HL-60/S4 treated with retinoic acid at 250 ng/mL for 4 days and 3 days (cell line): ENCODE data around the gene KRTAP5-1.

Experiments
- in situ Hi-C: fragments of 300-500 bp; cut with MboI; formaldehyde crosslinking; loops from 2 replicates; pipeline ENCODE4 v1.7.0; 2022; ENCODE audit warnings: low sequenced_read_pairs

The KRTAP5-1 gene

DNA sequence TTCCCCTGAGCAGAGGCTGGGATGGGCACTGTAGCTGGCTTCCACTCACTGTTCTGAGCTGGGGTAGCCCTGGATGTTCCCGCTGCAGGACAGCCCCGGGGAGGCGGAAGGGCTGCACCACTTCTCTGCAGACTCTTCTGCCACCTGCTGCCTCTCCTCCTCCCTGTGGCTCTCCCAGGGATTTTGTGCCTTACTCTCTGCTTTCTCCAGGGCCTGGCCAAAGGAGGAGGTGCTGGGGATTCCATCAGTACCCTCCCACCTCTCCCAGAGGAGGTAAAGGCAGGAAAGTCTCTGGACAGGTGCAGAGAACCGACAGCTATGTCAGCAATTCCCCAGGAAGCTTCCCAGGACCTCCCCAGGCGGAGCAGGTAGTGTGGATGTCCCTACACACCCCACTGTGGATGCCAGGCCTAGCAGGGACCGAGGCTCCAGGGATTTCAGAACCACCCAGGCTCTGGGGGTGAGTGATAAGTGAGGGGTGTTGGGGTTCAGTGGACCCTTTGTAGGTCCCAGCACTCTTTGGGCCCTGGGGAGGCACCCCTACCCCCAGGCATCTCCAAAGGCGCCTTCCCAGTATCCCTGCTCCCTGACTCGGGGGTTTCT, 24.3 kb downstream of the KRTAP5-1 start:
- in situ Hi-C loops, result no loop called here

DNA sequence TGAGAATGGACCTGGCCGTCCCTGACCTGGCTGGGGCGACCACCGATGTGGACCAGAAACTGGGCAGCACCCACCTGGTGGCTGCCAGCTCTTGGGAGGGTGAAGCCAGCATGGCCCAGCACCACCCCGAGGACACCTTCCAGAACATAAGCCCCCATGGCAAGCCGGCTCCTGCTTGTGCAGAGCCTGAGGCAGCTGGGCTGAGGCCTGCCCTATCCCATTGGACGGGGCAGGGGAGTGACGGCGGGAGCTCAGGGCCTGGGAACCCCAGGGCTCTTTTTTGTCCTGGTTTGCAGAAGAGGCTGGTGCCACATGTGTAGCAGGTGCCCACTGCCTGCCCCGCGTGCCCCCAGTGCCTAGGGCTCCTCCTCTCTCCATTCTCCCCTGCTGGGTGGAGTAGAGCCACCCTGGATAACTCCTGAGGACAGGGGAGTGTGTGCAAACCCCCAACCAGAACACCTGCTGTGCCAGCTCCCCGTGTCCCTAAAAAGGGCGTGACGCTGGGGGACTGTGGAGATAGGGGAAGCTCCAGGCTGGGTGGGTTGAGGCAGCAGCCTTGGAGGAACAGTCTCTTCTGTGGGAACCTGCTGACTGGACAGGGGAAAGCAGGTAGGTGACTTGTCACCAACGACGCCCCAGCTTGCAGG, 25.0 kb downstream of the KRTAP5-1 start:
- in situ Hi-C loops, result no loop called here

DNA sequence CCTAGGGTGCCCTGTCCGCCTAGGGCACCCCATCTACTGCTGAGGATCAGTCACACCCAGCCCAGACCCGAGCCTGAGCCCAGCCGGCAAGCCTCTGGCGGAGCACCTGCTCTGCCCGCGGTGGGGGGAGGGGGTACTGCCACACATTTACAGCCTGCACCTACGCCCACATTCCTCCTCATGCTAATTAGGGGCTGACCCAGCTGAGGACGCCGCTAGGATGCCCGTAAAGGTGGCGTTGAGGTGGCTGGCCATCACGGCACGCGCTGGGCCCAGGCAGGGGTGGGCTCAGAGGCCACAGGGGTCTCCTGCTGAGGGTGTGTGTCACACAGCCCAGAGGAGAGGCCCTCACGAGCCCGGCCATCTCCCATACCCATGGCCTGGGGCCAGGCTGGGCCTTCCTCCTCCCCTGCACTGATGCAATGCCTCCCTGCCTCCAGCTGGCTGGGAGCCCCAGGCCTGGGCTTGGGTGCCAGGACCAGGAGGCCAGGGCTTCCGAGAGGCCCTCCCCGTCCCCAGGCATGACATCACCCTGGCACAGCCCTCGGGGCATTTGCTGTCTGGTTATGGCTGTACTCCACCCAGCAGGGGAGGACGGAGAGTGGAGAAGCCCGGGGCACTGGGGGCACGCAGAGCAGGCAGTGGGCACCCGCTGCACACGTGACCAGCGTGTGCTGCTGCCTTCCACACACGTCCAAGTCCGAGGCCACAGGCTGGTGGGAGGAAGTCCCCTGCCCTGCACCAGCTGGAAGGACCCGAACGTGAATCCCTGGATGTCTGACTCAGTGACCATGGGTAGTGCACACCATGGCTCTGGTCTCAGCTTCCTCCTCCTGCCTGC, 25.8 kb downstream of the KRTAP5-1 start:
- in situ Hi-C loops, result no loop called here

DNA sequence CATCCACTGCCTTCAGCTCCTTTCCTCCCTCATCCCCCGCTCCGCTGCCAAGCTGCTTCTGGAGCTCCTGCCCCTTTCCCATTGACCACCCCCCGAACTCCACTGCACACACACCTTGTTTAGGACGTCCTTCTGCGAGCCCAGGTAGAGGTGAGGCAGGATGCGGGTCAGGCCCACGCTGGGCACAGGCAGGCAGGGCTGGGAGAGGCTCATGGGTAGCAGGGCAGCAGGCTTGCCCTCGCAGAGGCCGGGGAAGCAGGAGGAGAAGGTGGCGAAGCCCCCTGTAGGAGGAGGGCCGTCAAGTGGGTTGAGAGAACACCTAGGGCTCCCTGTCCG, 26.3 kb downstream of the KRTAP5-1 start:
- in situ Hi-C loops, result no loop called here

DNA sequence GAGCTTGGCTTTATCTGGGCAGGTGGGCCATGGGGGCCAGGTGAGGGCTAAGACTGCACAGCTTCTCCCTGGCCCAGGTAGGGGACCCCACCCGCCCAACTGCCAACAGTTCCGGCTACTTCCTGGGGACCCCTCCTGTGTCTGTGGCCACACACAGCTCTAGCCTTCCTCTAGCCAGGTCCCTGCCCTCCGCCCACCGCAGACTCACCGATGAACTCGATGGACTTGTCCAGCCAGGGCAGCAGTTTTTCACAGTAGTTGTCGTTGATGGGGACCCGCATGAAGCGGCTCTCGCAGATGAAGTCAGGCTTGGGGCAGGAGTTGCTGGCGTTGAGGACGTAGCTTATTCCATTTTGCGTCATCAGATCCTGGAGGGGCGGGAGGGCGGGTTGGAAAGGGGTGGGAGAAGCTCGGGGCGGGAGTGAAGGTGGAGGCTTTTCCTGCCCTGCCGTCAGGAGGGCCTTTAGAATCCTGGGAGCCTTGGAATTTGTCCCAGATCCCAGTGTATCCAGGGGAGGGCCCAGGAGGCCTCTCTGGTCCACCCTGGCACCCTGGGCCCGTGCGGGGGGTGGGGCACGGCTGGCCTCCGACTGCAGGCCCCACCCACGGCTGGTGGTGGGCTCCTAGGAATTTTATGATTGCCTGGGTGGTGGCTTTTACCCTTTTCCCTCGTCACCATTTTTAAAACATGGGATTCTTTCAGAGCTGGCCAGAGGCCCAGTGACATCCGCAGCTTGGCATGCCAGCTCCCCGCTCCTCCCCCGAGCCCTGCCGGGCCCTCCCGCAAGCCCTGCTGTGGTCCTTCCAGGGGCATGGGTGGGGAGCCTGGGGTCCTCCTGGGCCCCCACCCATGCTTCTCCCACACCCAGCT, 26.9 kb downstream of the KRTAP5-1 start:
- in situ Hi-C loops, result no loop called here

DNA sequence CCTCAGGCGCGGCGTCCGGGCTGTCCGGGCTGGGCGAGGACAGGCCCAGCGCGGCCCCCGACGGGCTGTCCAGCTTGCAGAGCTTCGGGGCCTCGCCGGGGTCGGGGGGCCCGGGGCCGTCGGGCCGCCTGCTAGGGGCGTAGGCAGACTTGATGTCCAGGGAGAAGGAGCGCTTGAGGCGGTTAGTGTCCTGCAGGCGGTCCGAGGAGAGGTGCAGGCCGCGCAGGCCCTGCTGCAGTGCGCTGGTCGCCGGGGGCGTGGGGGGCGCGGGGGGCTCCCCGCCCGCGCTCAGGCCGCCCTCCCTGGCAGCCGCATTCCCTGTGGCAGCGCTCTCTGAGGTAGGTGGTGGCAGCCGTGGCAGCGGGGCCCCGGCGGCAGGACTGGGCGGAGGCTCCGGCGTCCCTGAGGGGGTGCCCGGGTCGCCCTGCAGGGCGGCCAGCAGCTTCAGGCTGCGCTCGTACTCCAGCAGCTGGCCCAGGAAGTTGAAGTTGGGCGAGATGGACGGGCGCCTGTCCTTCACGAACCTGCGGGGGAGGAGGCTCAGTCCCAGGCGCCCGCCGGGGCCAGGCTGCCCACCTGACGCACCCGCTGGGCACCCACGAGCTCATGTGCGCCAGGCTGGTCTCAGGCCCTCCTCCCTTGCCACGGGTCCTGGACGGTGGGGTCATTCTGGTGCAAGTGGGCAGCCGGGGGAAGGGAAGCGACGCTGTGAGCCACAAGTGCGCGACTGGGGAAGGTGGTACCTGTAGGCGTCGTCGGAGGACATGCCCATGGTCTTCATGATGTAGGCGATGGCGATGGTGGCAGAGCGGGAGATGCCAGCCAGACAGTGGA, 27.8 kb downstream of the KRTAP5-1 start:
- in situ Hi-C loops, result no loop called here

DNA sequence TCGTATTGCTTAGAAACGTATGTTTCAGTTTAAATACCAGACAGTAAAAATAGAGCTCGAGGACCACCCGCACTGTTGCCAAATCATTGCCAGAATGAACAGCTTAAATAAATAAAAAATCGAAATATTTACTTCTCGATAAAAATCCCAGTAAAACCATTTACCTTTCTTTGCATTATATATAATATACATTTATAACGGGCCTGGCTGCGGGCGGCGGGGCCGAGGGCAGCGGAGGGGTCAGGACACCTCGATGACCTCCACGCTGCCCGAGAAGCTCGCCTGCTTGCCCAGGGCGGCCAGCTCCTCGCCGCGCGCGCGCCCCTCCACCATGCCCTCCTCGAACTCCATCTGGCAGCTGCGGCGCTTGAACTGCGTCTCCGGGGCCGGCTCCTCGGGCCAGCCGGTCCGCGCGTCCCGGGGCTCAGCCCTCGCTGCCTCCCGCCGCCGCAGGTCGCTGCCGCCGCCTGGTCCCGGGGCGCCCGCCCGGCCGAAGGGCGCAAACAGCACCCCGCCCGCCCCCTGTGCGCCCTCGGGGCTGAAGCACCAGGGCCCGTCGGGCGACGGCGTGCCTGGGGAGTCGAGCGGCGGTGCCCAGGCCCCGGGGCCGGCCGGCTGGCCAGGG, 28.7 kb downstream of the KRTAP5-1 start:
- in situ Hi-C loops, result no loop called here

DNA sequence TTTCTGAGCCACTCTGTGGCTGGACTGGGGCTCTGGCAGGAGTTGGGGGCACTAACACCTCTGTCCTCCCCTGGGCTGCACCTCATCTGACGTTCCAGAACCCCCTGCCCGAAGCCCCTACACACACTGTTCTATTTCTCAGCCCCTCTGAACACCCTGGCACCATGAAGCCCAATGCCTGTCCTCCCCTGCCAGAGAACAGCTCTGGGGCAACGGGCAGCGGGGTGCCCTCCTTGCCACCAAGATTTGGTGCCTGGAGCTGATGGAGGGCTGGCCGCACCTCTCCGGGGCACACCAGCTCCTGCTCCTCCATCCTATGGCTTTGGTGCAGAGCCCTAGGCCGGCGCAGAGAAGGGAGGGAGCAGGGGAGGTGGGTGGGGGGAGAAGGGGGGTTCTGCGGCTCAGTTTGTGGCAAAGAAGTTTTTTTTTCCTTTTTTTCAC, 29.4 kb downstream of the KRTAP5-1 start:
- in situ Hi-C loops, result no loop called here

DNA sequence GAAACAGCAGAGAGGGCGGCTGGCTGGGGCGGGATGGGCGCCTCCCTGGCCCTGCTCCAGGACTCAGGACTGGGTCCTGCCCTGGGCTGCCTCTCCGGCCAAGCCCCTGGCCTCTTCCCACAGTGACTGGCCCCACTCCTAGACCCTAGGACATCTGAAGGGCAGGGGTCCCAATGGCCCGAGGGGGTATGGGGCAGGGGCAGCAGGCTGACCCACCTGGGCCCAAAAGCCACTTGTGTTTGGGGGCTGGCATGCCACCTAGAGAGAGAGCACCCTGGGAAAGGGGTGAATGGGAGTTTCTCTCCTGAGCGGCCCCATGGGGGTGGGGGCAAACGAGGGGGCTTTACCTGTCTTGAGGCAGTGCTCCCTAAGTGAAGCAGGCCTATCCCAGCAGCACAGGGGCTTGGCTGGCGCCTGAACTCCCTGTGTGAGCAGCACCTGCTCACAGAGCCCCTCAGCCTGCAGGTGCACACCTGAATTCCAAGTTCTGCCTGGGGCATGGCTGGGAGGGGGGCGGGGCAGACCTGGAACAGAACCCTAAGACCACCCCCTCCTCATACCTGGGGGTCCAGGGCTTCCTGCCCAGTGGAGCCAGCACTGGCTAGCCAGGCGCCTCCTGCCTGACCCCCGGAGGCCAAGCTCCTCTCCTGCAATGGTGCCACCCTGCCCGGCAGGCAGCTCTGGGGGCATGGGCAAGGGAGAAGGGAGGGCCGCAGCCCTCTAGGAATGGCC, 29.9 kb downstream of the KRTAP5-1 start:
- in situ Hi-C loops, result no loop called here

DNA sequence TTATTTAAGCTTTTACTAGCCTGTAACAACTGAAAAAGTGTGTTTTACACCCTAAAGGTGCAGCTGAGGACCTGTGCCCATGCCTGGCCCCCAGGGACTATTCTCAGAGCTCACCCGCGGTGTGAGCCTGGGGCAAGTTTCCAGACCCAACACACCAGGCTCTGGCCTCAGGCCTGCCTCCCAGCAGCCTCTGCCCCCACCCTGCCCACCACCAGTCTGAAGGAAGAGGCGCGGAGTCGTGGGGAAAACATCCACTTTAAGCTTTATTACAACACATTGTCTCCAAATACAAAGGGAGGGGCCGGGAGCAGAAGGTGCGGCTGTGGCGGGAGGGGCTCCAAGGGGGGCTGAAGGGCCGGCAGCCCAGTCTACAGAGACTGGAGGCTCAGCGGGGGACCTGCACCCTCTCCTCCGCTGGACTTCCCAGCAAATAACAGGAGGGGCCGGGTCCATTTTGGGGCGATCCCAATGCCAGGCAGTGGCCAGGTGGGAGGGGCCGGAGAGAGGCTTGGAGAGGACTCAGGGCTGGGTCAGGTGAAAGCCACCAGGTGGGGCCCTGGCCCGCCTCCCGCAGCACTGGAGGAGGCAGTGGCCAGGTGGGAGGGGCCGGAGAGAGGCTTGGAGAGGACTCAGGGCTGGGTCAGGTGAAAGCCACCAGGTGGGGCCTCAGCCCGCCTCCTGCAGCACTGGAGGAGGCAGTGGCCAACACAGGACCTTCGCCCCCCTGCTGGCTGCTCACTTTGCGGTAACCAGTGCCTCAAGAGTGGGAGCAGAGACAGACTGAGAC, 31.1 kb downstream of the KRTAP5-1 start:
- in situ Hi-C loops, result no loop called here

DNA sequence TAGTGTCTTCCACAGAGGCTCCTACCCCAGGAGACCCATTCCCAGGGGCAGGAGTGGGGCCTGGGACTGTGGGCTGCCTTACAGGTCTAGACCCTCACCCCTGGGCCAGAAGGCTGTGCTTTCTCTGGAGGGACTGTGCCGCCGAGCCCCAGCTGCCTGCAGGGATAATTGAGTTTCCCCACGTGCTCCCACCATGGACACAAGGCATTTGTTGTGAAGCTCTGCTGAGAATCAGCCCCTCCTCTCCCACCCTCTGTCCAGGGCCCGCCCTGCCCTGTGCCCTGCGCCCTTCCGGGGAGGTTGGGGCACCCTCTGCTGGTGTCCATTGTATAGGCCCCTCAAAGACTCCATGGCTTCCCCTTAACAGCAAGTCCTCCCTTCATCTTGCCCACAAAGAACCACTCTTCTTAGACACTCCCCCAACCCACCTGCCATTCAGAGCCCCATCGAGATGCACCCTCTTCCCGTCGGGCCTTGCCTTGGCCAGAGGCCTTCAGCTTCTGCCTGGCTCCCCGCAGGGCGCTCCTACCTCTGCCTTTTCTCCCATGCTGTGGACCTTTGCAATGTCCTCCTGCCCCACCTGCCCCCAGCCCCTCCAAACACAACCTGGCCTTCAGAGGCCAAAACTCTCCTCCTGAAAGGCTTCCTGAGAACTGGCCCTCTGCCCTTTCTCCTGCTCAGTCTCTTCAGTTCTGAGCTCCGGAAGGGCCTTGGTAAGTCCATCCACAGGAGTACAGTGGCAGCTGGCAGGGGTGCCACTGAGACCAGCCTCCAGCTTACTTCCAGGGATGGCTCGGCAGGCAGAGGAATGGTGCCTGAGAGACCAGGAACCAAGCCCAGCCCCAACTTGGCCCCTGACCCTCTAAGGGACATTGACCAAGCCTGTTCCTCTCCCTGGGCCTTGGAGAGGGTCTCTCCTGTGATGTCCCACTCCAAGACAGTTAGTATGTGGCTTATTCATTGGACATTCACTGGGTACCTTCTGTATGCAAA, 35.4 kb downstream of the KRTAP5-1 start:
- in situ Hi-C loops, result no loop called here

DNA sequence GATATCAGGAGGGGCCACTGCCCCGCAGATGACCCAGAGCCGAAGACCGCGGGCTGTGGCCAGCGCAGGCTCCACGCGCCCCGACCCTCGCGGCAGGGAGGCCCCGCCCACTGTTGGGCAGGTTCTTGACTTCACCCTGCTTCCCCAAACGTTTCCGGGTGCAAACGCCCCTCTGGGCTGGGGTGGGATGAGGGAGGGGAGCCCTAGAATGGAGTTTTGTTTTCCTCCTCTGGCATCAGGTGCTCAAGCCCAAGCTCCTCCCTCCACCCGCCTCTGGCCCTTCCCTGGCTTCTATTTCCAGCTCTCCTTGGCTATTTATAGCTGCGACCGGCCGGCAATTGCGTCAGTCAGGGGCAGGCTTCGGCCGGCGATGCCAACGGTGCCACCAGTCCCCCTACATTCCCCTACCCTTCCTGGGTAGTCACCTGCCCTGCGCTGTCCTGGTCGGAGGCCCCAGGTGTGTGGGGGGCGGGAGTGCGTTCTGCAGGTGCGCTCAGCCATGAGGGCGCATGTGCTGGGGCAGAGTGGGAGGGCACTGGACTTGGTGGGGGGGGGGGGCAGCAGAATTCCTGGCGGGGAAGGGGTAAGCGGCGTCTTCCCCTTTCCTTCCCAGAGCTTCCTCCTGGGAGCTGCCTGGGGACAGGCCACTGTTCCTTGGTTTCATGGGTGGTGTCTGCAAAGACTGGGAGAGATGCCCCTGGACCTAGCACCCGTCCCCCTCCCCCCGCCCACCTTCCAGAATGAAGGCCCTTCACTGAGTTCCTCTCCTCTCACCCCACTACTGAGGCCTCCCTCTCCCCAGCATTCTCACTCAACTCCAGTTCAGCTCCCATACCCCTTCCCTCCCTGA, 36.6 kb downstream of the KRTAP5-1 start:
- in situ Hi-C loops, result no loop called here

DNA sequence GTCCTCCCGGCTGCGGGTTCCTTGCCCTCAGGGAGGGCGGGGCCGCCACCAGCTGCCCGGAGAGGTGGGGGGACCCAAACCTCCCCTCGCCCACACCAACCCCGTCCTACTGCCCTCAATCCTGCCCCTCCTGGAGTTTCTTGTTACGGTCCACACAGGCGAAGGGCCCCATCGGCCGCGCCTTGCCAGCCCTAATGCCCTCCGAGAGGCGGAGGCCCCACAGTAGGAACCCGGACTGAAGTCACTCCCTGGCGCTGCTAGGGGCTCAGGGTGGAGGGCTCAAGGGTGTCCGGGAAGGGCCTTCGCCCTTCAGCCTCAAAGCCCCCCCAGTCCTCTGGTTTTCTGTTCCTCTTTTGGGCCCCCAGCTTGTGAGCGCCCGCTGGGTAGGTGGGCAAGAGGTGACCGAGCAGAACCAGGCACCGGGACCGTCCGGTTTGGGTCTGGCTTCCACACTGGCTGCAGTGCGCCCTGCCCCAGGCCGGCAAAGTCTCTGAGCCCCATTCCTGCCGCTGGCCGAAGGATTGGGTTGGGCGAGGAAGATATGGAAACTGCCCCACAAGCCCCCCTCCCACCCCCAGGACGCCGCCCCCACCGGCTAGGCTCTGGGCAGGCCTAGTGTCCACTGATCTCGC, 37.5 kb downstream of the KRTAP5-1 start:
- in situ Hi-C loops, result no loop called here

DNA sequence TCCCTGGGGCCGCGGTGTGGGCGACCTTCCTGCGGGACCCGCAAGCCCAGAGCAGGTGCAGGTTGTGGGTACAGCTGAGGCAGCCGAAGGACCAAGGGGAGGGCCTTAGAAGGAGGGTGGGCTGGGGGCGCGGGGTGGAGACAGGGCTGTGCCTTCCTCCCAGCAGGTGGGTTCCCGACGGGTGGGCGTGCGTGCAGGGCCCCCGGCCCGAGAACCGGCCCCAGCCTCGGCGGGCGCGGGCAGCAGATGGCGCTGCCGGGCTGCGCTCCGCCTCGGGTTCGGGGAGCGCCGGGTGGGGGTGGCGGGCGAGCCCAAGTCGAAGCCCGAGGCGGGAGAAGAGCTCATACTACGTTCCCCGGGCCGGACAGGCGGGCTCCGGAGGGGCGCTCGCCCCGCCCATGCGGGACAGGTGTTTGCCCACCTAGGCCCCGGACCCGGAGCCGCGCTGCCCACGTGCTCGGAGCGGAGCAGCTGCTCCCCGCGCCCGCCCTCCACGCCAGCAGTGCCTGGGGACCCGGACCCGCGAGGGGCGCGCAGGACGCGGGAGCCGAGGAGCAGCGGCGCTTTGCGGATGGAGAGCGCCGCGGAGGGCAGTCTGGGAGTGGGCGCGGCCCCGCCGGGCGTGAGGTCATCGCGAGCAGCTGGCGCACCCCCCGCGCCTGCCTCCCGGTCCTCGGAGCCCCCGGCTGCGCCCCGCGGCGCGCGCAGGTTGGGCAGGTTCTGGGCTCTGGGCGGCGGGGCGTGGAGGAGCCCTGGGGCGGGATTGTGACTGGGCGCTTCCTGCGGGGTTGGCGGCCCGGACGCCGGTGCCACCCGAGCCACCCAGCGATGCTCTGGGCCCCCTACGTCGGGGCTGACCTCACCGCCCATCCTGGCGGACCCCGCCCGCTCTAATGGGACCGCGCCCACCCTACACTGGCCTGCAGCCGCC, 38.3 kb downstream of the KRTAP5-1 start:
- in situ Hi-C loops, result no loop called here

DNA sequence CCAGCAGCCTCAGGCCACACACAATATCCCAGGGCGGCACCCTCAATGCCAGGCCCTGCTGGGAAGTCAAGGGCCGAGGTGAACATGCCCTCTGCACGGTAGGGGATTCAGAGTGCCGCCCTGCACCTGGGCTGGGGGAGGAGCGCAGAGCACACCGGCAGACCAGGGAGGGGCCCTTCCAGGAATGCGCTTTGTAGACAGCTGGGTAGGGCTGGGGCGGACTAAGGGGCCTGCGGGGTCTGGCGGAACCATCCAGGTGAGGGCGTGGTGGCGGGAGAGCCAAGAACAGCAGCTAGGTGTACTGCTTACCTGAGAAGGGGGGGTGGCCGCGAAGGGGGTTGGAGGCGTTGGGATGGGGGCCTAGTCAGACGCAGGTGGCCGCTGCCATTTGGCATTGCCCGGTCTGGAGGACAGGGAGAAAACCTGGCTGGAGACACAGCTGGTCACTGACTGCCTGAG, 39.0 kb downstream of the KRTAP5-1 start:
- in situ Hi-C loops, result no loop called here
